ENCODE measurements around the gene TET3.

- no peak for TF ChIP-seq CTCF (IDR thresholded peaks at IDR 0.05)
- TF ChIP-seq POLR2A (IDR thresholded peaks at IDR 0.05), result no peak
These were observed 45.9 kb upstream of the TET3 start for GRCh38 chr2:73938718-73939352.
